ENCODE measurements around the gene TTC21A. TPM values are rescaled to one million over a fixed set of nuclear protein-coding genes. Genes with fewer than 3 reads are reported as not detected.

Gene TTC21A
- total RNA-seq, 2 donors from 2014 or later, result 9.0 to 23.2 TPM

DNA sequence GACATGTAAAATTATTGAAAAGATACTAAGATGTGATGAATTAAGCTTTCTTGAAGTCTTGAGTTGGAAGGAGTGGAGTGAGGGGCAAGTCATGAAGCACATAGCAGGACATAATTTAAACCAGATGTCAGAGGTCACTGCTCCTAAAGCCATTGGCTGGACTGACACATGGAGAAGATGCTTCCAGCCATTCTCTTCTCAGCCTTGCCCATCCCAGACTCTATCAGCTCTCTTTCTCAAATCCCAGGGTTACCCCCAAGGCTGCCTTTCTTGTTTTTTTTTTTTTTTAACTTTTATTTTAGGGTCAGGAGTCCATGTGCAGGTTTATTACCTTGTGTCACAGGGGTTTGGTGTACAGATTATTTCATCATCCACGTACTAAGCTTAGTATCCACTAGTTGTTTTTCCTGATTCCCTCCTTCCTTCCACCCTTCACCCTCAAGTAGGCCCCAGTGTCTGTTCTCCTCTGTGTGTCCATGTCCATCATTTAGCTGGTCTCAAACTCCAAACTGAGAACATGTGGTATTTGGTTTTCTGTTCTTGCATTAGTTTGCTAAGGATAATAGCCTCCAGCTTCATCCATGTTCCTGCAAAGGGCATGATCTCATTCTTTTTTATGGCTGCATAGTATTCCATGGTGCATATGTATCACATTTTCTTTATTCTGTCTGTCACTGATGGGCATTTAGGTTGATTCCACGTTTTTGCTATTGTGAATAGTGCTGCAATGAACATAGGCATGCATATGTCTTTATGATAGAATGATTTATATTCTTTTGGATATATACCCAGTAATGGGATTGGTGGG, 66.0 kb downstream of the TTC21A start:
- intact Hi-C loops (cut with DNase I), result no loop called here
- no peaks in the 10 kb centered on the region for H3K36me3 ChIP-seq
- DNase-seq (ENCODE audit: low spot score), result no peak
- WGBS, result 80% methylated on average over 2 of the region's 2 CpGs
- TF ChIP-seq POLR2AphosphoS5 (IDR thresholded peaks at IDR 0.05) (no peak), POLR2A (IDR thresholded peaks at IDR 0.05) (no peak)
- H3K27ac ChIP-seq, result no peak overlapping the region
- no peaks in the 10 kb centered on the region for H3K27me3 ChIP-seq (replicated peaks; ENCODE audit: insufficient read depth)
- no peaks in the 10 kb centered on the region for H3K9me3 ChIP-seq
- peaks cover 4% of the 10 kb centered on the region for H3K4me1 ChIP-seq (replicated peaks)
- no peak overlapping the region for H3K4me3 ChIP-seq

DNA sequence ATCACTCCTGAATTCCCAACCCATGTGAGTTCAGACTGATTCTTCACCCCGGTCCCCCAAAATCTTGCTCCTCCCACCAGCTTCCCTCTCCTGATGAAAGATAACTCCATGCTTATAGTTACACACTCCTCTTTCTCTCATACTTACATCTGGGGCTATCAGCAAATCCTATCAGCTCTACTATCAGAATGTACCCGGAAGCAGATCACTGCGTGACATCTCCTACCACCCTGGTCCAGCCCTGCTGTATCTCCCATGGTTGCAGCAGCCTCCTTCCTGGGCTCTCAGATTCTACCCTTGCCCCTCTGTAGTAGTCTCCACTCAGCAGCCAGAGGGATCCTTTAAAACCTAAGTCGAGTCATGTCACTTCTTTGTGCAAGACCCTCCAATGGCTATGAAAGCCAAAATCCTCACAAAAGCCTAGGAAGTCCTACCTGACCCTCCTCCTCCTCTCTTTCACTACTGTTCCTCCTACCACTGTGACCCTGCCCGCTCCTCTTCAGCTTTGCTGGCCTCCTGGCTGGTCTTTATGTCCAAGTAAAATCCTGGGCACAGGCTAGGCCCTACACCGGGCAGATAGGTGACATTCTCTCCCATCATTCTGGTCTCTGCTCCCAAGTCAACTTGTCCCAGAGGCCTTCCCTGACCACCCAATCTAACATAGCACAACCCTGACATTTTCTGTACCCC, 68.7 kb downstream of the TTC21A start:
- H3K4me3 ChIP-seq, result no peak overlapping the region
- H3K27me3 ChIP-seq (replicated peaks; ENCODE audit: insufficient read depth), result no peaks in the 10 kb centered on the region
- 83% methylated on average over 6 of the region's 6 CpGs for WGBS
- no peaks in the 10 kb centered on the region for H3K9me3 ChIP-seq
- TF ChIP-seq POLR2A (IDR thresholded peaks at IDR 0.05) (no peak), POLR2AphosphoS5 (IDR thresholded peaks at IDR 0.05) (no peak), CTCF (IDR thresholded peaks at IDR 0.05) (no peak)
- H3K36me3 ChIP-seq, result no peaks in the 10 kb centered on the region
- H3K27ac ChIP-seq, result peak overlapping the region; percentile 93 to 94
- intact Hi-C loops (cut with DNase I), result no loop called here
- peaks cover 4% of the 10 kb centered on the region for H3K4me1 ChIP-seq (replicated peaks)
- DNase-seq (ENCODE audit: low spot score), result no peak

GRCh38 chr3:39177708-39178332, 70.3 kb downstream of the TTC21A start:
- no peaks in the 10 kb centered on the region for H3K36me3 ChIP-seq
- intact Hi-C loops (cut with DNase I), result no loop called here
- H3K27ac ChIP-seq, result peak overlapping the region; percentile 93 to 94
- no peaks in the 10 kb centered on the region for H3K27me3 ChIP-seq (replicated peaks; ENCODE audit: insufficient read depth)
- under 1% methylated on average over 32 of the region's 32 CpGs for WGBS
- H3K4me1 ChIP-seq (replicated peaks), result peaks cover 4% of the 10 kb centered on the region
- peak overlapping the region; percentile 27 to 34 for H3K4me3 ChIP-seq
- TF ChIP-seq POLR2A (IDR thresholded peaks at IDR 0.05), result peak; percentile 84
- peak; percentile 83 for TF ChIP-seq POLR2AphosphoS5 (IDR thresholded peaks at IDR 0.05)
- no peak for TF ChIP-seq CTCF (IDR thresholded peaks at IDR 0.05)
- DNase-seq (ENCODE audit: low spot score), result peak; percentile 91
- H3K9me3 ChIP-seq, result no peaks in the 10 kb centered on the region

DNA sequence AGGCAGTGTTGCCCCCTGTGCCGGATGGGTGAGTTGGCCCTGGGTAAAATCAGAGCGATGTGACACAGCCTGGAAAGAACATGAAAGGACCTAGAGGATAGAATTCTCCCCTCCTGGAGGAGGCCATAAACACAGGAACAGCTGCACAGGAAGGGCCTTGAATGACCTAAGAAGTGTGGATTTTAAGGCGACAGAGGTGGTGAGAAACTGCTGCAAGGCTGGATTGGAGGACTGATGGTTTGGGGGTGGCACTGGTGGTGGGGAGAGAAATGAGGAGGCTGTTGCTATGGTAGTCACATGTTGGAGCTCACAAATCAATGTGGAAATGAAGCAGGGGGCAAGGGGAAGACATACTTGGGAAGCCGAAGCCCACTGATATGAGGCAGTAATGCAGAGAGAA, 71.1 kb downstream of the TTC21A start:
- TF ChIP-seq POLR2AphosphoS5 (IDR thresholded peaks at IDR 0.05) (no peak), POLR2A (IDR thresholded peaks at IDR 0.05) (no peak), CTCF (IDR thresholded peaks at IDR 0.05) (no peak)
- peak overlapping the region; percentile 93 to 94 for H3K27ac ChIP-seq
- intact Hi-C loops (cut with DNase I), result no loop called here

GRCh38 chr3:39180183-39180545, 72.7 kb downstream of the TTC21A start:
- H3K4me1 ChIP-seq (replicated peaks), result peaks cover 4% of the 10 kb centered on the region
- TF ChIP-seq POLR2AphosphoS5 (IDR thresholded peaks at IDR 0.05) (no peak), CTCF (IDR thresholded peaks at IDR 0.05) (no peak), POLR2A (IDR thresholded peaks at IDR 0.05) (no peak)
- H3K36me3 ChIP-seq, result no peaks in the 10 kb centered on the region
- intact Hi-C loops (cut with DNase I), result loop anchor here (10.0 kb wide), 1 partner anchor 205 kb away; the partner anchor contains the start of gene SLC25A38
- H3K4me3 ChIP-seq, result peak overlapping the region in 1 of 2 donors; percentile 11
- WGBS, result 50% methylated on average over 3 of the region's 3 CpGs
- peak overlapping the region; percentile 93 to 94 for H3K27ac ChIP-seq
- no peaks in the 10 kb centered on the region for H3K27me3 ChIP-seq (replicated peaks; ENCODE audit: insufficient read depth)
- DNase-seq (ENCODE audit: low spot score), result no peak
- H3K9me3 ChIP-seq, result no peaks in the 10 kb centered on the region

More for the DNA sequence above, 71.1 kb downstream of the TTC21A start:
- WGBS, result 62% methylated on average over 4 of the region's 4 CpGs
- peaks cover 4% of the 10 kb centered on the region for H3K4me1 ChIP-seq (replicated peaks)
- no peaks in the 10 kb centered on the region for H3K36me3 ChIP-seq
- H3K27me3 ChIP-seq (replicated peaks; ENCODE audit: insufficient read depth), result no peaks in the 10 kb centered on the region
- peak overlapping the region; percentile 27 to 34 for H3K4me3 ChIP-seq
- DNase-seq (ENCODE audit: low spot score), result no peak
- no peaks in the 10 kb centered on the region for H3K9me3 ChIP-seq
